Endodermal cell (in vitro differentiated cells): ENCODE results near the gene DNLZ. TPM values are rescaled to one million over a fixed set of nuclear protein-coding genes. Genes with fewer than 3 reads are reported as not detected.

ENCODE experiments used
- DNase-seq: peaks from one replicate; pipeline ENCODE4 v3.0.0-alpha.2; 2017
- H3K27ac ChIP-seq: 2 replicates; pipeline ENCODE4 v1.5.1; 2013; ENCODE audit warnings: mild to moderate bottlenecking, low read depth, low read length, moderate library complexity
- H3K27me3 ChIP-seq: 2 replicates; pipeline ENCODE4 v1.6.1; 2013; ENCODE audit warnings: mild to moderate bottlenecking, low read length, moderate library complexity; ENCODE audit not compliant: insufficient read depth, control insufficient read depth, poor library complexity, severe bottlenecking
- H3K36me3 ChIP-seq: 2 replicates; pipeline ENCODE4 v1.7.0; 2013; ENCODE audit warnings: mild to moderate bottlenecking, low read length, moderate library complexity; ENCODE audit not compliant: control insufficient read depth, insufficient read depth
- H3K4me1 ChIP-seq: one replicate; pipeline ENCODE4 v1.7.0; 2013; ENCODE audit warnings: low read length; ENCODE audit not compliant: control insufficient read depth, insufficient read depth
- H3K4me3 ChIP-seq: 2 replicates; pipeline ENCODE4 v1.5.1; 2013; ENCODE audit warnings: mild to moderate bottlenecking, low read length, moderate library complexity
- H3K9ac ChIP-seq: 2 replicates; pipeline ENCODE4 v1.6.1; 2013; ENCODE audit warnings: mild to moderate bottlenecking, low read length, moderate library complexity; ENCODE audit not compliant: poor library complexity, severe bottlenecking; ENCODE audit errors: extremely low read depth
- H3K9me3 ChIP-seq: 2 replicates; pipeline ENCODE4 v1.6.1; 2013; ENCODE audit warnings: mild to moderate bottlenecking, low read length, moderate library complexity; ENCODE audit not compliant: control insufficient read depth
- H3K27ac Mint-ChIP-seq: 2 replicates; pipeline ENCODE4 v1.8.0; 2020; ENCODE audit warnings: mixed read lengths
- H3K27me3 Mint-ChIP-seq: 2 replicates; pipeline ENCODE4 v1.8.0; 2021; ENCODE audit warnings: mild to moderate bottlenecking, mixed read lengths; ENCODE audit not compliant: insufficient read depth
- H3K36me3 Mint-ChIP-seq: 2 replicates; pipeline ENCODE4 v1.8.0; 2020; ENCODE audit warnings: low read depth, mixed read lengths
- H3K4me1 Mint-ChIP-seq: 2 replicates; pipeline ENCODE4 v1.8.0; 2020; ENCODE audit warnings: mixed read lengths
- H3K4me3 Mint-ChIP-seq: 2 replicates; pipeline ENCODE4 v1.8.0; 2020; ENCODE audit warnings: mild to moderate bottlenecking, moderate library complexity, mixed read lengths
- H3K9me3 Mint-ChIP-seq: 2 replicates; pipeline ENCODE4 v1.8.0; 2020; ENCODE audit warnings: mild to moderate bottlenecking, mixed read lengths
- WGBS, 2 experiments: methylation state at CpG; one replicate each; pipeline versions ENCODE4 v1.1.5 to v1.1.7; 2013; ENCODE audit warnings: missing lambda C conversion rate in 2 of 2, mixed read lengths in 1 of 2; ENCODE audit not compliant: insufficient coverage in 1 of 2, insufficient read length in 1 of 2; 5-methylcytosine and 5-hydroxymethylcytosine counted together
- total RNA-seq, 2 donors: library from RNA; stranded (reverse); fragmentation: NEBNext Ultra II Directional in 1 of 2; extraction: Animal tissue kit (Norgen Biotek cat#: 25700) in 1 of 2; gene quantifications; 2 replicates in 1 of 2; 3 replicates in 1 of 2; pipeline ENCODE4 v1.2.1, GENCODE V29; 2021
- TF ChIP-seq, protein P1 (sequence below): fragments of 200-600 bp; sonication (generic); conservative IDR thresholded peaks from 2 replicates; pipeline ENCODE4 v1.5.0; 2021; ENCODE audit warnings: antibody characterized with exemption, mild to moderate bottlenecking

Gene DNLZ
- total RNA-seq, 2 donors from 2014 or later: 12.6 to 20.1 TPM

GRCh38 chr9:136309806-136310220, 53.7 kb downstream of the DNLZ start:
- Histone ChIP-seq H3K9me3 (peaks cover 4% of the 10 kb centered on the region), H3K9ac (no peak overlapping the region), H3K27me3 (no peaks in the 10 kb centered on the region), H3K36me3 (no peaks in the 10 kb centered on the region), H3K4me3 (no peak overlapping the region), H3K4me1 (no peaks in the 10 kb centered on the region), H3K27ac (no peak overlapping the region)
- Mint-ChIP-seq H3K9me3 (peaks cover 6% of the 10 kb centered on the region), H3K27me3 (no peaks in the 10 kb centered on the region), H3K27ac (no peak overlapping the region), H3K4me3 (no peak overlapping the region), H3K4me1 (no peaks in the 10 kb centered on the region), H3K36me3 (no peaks in the 10 kb centered on the region)
- TF ChIP-seq, protein P1, sequence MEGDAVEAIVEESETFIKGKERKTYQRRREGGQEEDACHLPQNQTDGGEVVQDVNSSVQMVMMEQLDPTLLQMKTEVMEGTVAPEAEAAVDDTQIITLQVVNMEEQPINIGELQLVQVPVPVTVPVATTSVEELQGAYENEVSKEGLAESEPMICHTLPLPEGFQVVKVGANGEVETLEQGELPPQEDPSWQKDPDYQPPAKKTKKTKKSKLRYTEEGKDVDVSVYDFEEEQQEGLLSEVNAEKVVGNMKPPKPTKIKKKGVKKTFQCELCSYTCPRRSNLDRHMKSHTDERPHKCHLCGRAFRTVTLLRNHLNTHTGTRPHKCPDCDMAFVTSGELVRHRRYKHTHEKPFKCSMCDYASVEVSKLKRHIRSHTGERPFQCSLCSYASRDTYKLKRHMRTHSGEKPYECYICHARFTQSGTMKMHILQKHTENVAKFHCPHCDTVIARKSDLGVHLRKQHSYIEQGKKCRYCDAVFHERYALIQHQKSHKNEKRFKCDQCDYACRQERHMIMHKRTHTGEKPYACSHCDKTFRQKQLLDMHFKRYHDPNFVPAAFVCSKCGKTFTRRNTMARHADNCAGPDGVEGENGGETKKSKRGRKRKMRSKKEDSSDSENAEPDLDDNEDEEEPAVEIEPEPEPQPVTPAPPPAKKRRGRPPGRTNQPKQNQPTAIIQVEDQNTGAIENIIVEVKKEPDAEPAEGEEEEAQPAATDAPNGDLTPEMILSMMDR: no peak
- WGBS, 2 experiments: 89 to 93% methylated on average over 2 to 5 of the region's 5 CpGs
- no peak for DNase-seq

Other genes with a start within 250 kb of the DNLZ start
- gene TMEM250, start 244.9 kb downstream of the DNLZ start, total RNA-seq: 10 to 100 TPM; 56.4 to 58.4 TPM
- gene LHX3, start 158.6 kb downstream of the DNLZ start, total RNA-seq: not detected
- gene QSOX2, start 117.9 kb downstream of the DNLZ start, total RNA-seq: 10 to 100 TPM; 22.0 to 26.3 TPM
- under 1 TPM; 0.04 to 0.09 TPM for gene CCDC187, start 59.6 kb downstream of the DNLZ start, total RNA-seq
- gene GPSM1, start 36.2 kb downstream of the DNLZ start, total RNA-seq: 10 to 100 TPM; 37.2 to 38.6 TPM
- 1 to 10 TPM in 1 of 2 donors, under 1 TPM in 1; 0.35 to 1.5 TPM for gene CARD9, start 9.9 kb upstream of the DNLZ start, total RNA-seq
- gene SNAPC4, start 36.4 kb upstream of the DNLZ start, total RNA-seq: 10 to 100 TPM; 18.0 to 18.7 TPM
- 10 to 100 TPM; 76.6 to 83.1 TPM for gene ENTR1, start 46.9 kb upstream of the DNLZ start, total RNA-seq
- gene PMPCA, start 46.9 kb upstream of the DNLZ start, total RNA-seq: 10 to 100 TPM; 82.7 to 85.4 TPM
- gene INPP5E, start 76.1 kb upstream of the DNLZ start, total RNA-seq: 10 to 100 TPM; 30.8 to 34.7 TPM
- gene SEC16A, start 119.3 kb upstream of the DNLZ start, total RNA-seq: 10 to 100 TPM; 54.6 to 60.7 TPM
- gene NOTCH1, start 182.3 kb upstream of the DNLZ start, total RNA-seq: 10 to 100 TPM; 23.4 to 24.2 TPM